Keratinocyte (primary cell): Measurements from ENCODE around the gene PRSS12. TPM values are rescaled to one million over a fixed set of nuclear protein-coding genes. Genes with fewer than 3 reads are reported as not detected.
"Not testable (repeated sequence)": the region's sequence is repeated elsewhere in the genome, so short reads cannot be mapped to it uniquely, and the experiment has no call there.

Experiments used
- DNase-seq: peaks from one replicate; pipeline ENCODE4 v3.0.0-alpha.2; 2011; ENCODE audit warnings: low read depth, missing footprints, low spot score
- FAIRE-seq: peaks from 2 replicates; lab custom pipeline; 2011; peaks lifted over from hg19 to GRCh38; lab: Jason Lieb, UNC
- H2AFZ ChIP-seq: 2 replicates; pipeline ENCODE4 v1.6.0; 2012; ENCODE audit warnings: low read length, control low read depth, inconsistent platforms; ENCODE audit not compliant: control insufficient read depth
- H3K27ac ChIP-seq: 2 replicates; pipeline ENCODE4 v1.5.1; 2011; ENCODE audit warnings: low read length; ENCODE audit not compliant: control insufficient read depth, insufficient read depth
- H3K27me3 ChIP-seq: 3 replicates; pipeline ENCODE4 v1.6.0; 2011; ENCODE audit warnings: low read length; ENCODE audit not compliant: control insufficient read depth, insufficient read depth; ENCODE audit errors: extremely low read depth
- H3K36me3 ChIP-seq, 2 experiments: 2 replicates in 1 of 2; 3 replicates in 1 of 2; pipeline ENCODE4 v1.5.1; 2011; ENCODE audit warnings: low read length in 2 of 2, mild to moderate bottlenecking in 1 of 2; ENCODE audit not compliant: control insufficient read depth in 2 of 2, insufficient read depth in 2 of 2; ENCODE audit errors: extremely low read depth in 1 of 2
- H3K4me1 ChIP-seq: 3 replicates; pipeline ENCODE4 v1.5.1; 2011; ENCODE audit warnings: low read length; ENCODE audit not compliant: control insufficient read depth, insufficient read depth; ENCODE audit errors: extremely low read depth
- H3K4me2 ChIP-seq: 3 replicates; pipeline ENCODE4 v1.6.0; 2011; ENCODE audit warnings: low read depth, low read length; ENCODE audit not compliant: control insufficient read depth, insufficient read depth; ENCODE audit errors: extremely low read depth
- H3K4me3 ChIP-seq, 3 experiments: fragments of 200-600 bp in 1 of 3; sonication (generic) in 1 of 3; 2 replicates in 2 of 3; 3 replicates in 1 of 3; pipeline ENCODE4 v1.5.1; 2011 to 2016; ENCODE audit warnings: low read length in 3 of 3, mild to moderate bottlenecking in 3 of 3, control low read depth in 2 of 3, inconsistent platforms in 1 of 3, low read depth in 1 of 3, mixed read lengths in 1 of 3, mixed run types in 1 of 3, moderate library complexity in 1 of 3; ENCODE audit not compliant: control insufficient read depth in 2 of 3, insufficient read depth in 2 of 3; ENCODE audit errors: extremely low read depth in 1 of 3
- H3K79me2 ChIP-seq: 2 replicates; pipeline ENCODE4 v1.6.0; 2012; ENCODE audit warnings: low read length; ENCODE audit not compliant: control insufficient read depth, insufficient read depth
- H3K9ac ChIP-seq: 3 replicates; pipeline ENCODE4 v1.6.0; 2011; ENCODE audit warnings: low read length; ENCODE audit not compliant: control insufficient read depth, insufficient read depth; ENCODE audit errors: extremely low read depth
- H3K9me1 ChIP-seq: 3 replicates; pipeline ENCODE4 v1.6.0; 2011; ENCODE audit warnings: low read length; ENCODE audit not compliant: control insufficient read depth, insufficient read depth; ENCODE audit errors: extremely low read depth
- H3K9me3 ChIP-seq: 2 replicates; pipeline ENCODE4 v1.5.1; 2012; ENCODE audit warnings: low read depth, low read length; ENCODE audit not compliant: control insufficient read depth
- H4K20me1 ChIP-seq: 3 replicates; pipeline ENCODE4 v1.6.0; 2011; ENCODE audit warnings: low read length; ENCODE audit not compliant: control insufficient read depth, insufficient read depth; ENCODE audit errors: extremely low read depth
- EZH2 ChIP-seq: IDR thresholded peaks from one replicate; pipeline ENCODE4 v1.6.1; 2012; ENCODE audit warnings: inconsistent platforms, mild to moderate bottlenecking, low read length, moderate library complexity
- dilution Hi-C: fragments of 300-500 bp; cut with MboI; formaldehyde crosslinking; loops from one replicate; pipeline ENCODE4 v1.7.0; 2020; ENCODE audit warnings: low sequenced_read_pairs; ENCODE audit not compliant: extremely low pct_ligation_motif_present
- polyA plus RNA-seq, 5 experiments: library from polyadenylated mRNA; depleted of rRNA in 3 of 5; stranded (reverse) in 3 of 5; stranded (forward) in 1 of 5; unstranded in 1 of 5; fragments of >200 nt; gene quantifications; 1 replicate in 1 of 5; 2 replicates in 3 of 5; 3 replicates in 1 of 5; pipeline versions ENCODE4 v1.2.1 to v1.2.3, GENCODE V29; 2011 to 2012; ENCODE audit warnings: missing spikeins in 2 of 5, low read depth in 1 of 5, low replicate concordance in 1 of 5
- TF ChIP-seq, protein P1 (sequence below), 3 experiments: IDR thresholded peaks in 1 of 3; conservative IDR thresholded peaks in 1 of 3; optimal IDR thresholded peaks in 1 of 3; 2 replicates in 2 of 3; 3 replicates in 1 of 3; pipeline versions ENCODE3 to v1.5.1; 2011; ENCODE audit warnings: low read length in 3 of 3, mild to moderate bottlenecking in 3 of 3, moderate library complexity in 2 of 3, control low read depth in 1 of 3, inconsistent platforms in 1 of 3; ENCODE audit not compliant: insufficient read depth in 2 of 3; ENCODE audit errors: extremely low read depth in 1 of 3

Gene PRSS12
- polyA plus RNA-seq, 1 donor (not counting 4 experiments of a cell fraction or from before 2014, with no cell fraction given), result 16.6 TPM

DNA sequence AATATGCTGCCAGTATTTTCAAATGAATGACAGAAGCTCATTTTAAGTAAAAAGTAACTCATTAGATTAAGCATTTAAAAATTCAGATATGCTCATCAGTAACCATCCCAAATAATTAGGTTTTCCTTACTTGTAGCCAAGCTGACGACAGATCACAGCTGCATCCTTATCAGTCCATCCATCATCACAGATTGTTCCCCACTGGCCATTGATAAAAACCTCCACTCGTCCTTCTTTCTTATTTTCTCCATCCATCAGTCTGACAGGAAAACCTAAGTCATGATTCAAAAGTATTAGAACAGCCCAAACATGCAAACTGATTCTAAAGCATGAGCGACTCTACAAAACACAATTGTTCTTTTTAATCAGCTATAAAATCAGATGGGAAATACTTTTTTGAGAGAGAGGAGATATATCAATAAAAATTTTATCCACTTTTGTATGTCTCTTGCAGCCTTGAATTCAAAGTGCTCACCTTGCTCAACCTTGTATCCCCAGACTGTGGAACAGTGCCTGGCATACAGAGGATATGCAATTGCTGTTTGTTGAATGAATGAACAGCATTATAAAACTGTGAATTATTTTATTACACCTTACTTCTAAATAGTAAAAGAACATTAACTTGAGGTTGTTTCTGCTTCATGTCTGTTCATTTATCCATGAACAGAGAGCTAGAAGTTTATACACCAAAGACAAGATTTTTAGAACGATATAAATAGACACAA, 44.3 kb downstream of the PRSS12 start:
- Histone ChIP-seq H3K9ac (no peak overlapping the region), H3K9me3 (no peaks in the 10 kb centered on the region), H4K20me1 (no peaks in the 10 kb centered on the region), H3K4me1 (no peaks in the 10 kb centered on the region), H3K27ac (no peak overlapping the region), H3K9me1 (no peaks in the 10 kb centered on the region), H3K36me3 (peaks cover 0 to 1% of the 10 kb centered on the region in 2 experiments), H3K79me2 (no peaks in the 10 kb centered on the region), H3K27me3 (no peaks in the 10 kb centered on the region), H3K4me3 (no peak overlapping the region), H3K4me2 (no peak overlapping the region), H2AFZ (no peak overlapping the region)
- dilution Hi-C loops, result no loop called here
- DNase-seq (no peak), FAIRE-seq (no peak)
- TF ChIP-seq EZH2, result no peak
- TF ChIP-seq, protein P1, sequence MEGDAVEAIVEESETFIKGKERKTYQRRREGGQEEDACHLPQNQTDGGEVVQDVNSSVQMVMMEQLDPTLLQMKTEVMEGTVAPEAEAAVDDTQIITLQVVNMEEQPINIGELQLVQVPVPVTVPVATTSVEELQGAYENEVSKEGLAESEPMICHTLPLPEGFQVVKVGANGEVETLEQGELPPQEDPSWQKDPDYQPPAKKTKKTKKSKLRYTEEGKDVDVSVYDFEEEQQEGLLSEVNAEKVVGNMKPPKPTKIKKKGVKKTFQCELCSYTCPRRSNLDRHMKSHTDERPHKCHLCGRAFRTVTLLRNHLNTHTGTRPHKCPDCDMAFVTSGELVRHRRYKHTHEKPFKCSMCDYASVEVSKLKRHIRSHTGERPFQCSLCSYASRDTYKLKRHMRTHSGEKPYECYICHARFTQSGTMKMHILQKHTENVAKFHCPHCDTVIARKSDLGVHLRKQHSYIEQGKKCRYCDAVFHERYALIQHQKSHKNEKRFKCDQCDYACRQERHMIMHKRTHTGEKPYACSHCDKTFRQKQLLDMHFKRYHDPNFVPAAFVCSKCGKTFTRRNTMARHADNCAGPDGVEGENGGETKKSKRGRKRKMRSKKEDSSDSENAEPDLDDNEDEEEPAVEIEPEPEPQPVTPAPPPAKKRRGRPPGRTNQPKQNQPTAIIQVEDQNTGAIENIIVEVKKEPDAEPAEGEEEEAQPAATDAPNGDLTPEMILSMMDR (optimal IDR thresholded peaks at IDR 0.05 in 1 of 3, IDR thresholded peaks at IDR 0.05 in 1 of 3, conservative IDR thresholded peaks at IDR 0.05 in 1 of 3; ENCODE audit: extremely low read depth in 1 of 3, insufficient read depth in 2 of 3, low read length in 3 of 3), result no peak

DNA sequence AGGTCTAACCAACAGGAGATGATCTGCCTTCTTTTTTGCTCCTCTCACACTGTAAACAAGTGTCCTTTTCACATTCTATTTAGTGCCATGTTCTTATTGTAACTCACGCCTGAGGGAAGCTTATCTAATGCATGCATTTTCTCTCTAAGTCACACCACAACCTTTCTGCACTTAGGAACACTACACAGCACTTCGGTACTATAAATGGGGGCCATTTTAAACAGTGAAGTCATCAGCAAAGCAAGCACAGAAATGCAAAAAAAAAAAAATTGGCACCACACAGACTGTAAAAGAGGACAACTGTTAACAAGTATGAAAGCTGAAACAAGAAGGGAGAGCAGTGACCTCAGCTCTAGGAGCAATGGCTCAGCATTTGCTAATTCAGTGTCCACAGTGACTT, 45.2 kb downstream of the PRSS12 start:
- Histone ChIP-seq H3K79me2 (no peaks in the 10 kb centered on the region), H3K36me3 (no peaks in the 10 kb centered on the region), H3K9me3 (no peaks in the 10 kb centered on the region), H3K9ac (no peak overlapping the region), H3K9me1 (no peaks in the 10 kb centered on the region), H3K4me3 (no peak overlapping the region), H4K20me1 (no peaks in the 10 kb centered on the region), H3K4me1 (no peaks in the 10 kb centered on the region), H3K4me2 (no peak overlapping the region), H2AFZ (no peak overlapping the region), H3K27me3 (no peaks in the 10 kb centered on the region), H3K27ac (no peak overlapping the region)
- DNase-seq, result no peak
- dilution Hi-C loops, result no loop called here
- TF ChIP-seq, protein P1 (optimal IDR thresholded peaks at IDR 0.05 in 1 of 3, IDR thresholded peaks at IDR 0.05 in 1 of 3, conservative IDR thresholded peaks at IDR 0.05 in 1 of 3; ENCODE audit: extremely low read depth in 1 of 3, insufficient read depth in 2 of 3, low read length in 3 of 3), result no peak
- no peak for TF ChIP-seq EZH2
- FAIRE-seq, result no peak

DNA sequence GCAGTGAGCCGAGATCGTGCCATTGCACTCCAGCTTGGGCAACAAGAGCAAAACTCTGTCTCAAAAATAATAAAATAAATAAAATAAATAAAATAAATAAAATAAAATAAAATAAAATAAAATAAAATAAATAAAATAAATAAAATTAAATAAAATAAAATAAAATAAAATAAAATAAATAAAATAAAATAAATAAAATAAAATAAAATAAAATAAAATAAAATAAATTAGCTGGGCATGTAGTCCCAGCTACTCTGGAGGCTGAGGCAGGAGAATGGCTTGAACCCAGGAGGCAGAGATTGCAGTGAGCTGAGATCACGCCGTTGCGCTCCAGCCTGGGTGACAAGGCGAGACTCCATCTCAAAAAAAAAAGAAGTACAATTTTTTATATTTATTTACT, 53.2 kb downstream of the PRSS12 start:
- dilution Hi-C loops, H3K4me3 ChIP-seq, H2AFZ ChIP-seq, H4K20me1 ChIP-seq, H3K36me3 ChIP-seq, H3K9me3 ChIP-seq, H3K79me2 ChIP-seq, H3K27me3 ChIP-seq, H3K4me1 ChIP-seq, DNase-seq, H3K4me2 ChIP-seq, FAIRE-seq, H3K9me1 ChIP-seq, H3K27ac ChIP-seq, H3K9ac ChIP-seq: not testable (repeated sequence)
